Fibroblast of skin of left biceps (primary cell): Measurements from ENCODE around the gene MAP3K4.
A peak's percentile ranks its signal among the peaks of the same experiment; 100 is the strongest.

Source experiments
- DNase-seq, 2 experiments: peaks; one replicate each; pipeline ENCODE4 v3.0.0-alpha.2; 2013; ENCODE audit warnings: low read depth in 2 of 2

MAP3K4 gene

DNA sequence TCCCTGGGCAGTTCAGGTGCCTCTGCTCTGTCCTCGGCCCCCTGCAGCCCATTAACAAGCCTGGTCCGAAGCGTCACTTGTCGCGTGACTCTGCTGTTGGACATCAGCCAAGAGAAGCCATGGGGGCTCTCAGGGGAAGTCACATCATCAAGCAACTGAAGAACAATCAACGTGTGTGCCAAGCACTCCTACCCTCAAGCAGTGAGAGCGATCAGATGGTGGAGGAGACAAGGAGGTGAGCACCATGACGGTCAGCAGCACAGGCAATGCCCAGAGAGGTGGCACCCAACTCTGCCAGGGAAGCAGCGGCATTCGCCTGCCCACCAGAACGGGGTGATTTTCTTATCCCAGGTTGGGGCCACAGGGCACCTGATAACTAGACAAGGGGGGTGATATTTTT lies 149.6 kb downstream of the MAP3K4 start:
- DNase-seq = no peak

DNA sequence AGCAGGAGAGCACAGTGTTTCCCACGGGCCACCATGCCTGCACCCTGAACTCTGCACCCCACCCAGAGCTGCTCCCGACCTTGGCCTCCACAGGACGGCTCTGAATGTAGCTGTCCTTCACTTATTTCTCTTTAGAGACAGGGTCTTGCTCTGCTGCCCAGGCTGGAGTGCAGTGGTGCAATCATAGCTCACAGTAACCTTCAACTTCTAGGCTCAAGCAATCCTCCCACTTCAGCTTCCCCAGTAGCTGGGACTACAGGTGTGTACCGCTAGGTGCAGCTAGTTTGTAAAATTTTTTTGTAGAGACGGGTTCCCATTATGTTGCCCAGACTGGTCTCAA lies 151.4 kb downstream of the MAP3K4 start:
- no peak for DNase-seq

DNA sequence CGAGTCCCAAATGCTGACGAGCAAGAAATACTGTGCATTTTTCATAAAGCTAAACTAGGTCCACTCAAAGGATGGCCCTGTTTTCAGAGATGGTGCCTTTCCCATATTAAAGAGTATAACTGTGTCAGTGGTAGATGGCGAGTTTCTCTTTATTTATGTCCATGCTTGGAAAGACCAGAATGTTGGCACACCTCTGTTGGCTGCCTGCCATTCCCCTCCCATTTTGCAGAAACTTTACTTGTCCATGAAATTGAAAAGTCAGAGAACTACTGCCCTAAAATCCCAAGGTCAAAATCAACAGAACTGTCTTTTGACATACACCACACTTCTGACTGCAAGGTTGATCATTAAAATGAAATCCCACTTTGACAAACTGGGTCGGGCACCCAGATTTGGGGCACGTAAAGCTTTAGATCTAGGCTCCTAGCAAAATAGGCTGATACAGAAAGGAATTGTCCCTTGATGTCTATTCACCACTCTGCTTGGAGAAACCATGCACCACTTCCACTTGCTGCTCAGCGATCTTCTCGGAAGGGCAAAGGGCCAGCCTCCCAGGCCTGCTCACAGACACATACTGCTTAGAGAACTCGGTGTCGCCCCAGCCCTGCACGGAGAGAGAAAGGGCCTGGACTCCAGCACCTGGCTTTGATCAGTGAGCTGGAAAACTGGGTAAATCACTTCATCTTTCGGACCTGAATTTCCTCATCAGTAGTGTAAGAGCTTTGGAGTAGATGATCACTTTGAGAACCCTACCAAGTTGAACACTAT lies 152.3 kb downstream of the MAP3K4 start:
- DNase-seq = no peak

DNA sequence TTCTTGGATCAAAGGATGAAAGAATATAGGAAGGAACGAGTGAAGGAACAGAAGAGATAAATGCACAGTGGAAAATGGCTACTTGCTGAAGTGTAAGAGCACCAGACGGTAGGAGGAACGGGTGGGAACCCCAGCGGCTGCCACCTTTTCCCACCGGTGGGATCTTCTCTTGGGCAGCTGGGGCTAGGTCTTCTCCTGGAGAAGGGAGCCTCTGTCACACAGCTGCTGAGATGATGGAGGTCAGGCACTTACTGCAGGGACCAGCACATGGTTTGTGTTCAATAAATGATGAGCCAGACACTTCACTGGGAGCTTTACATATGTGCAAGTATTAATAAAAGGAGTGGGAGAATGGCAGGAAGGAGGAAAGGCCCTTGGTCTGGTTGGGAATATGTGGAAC lies 158.6 kb downstream of the MAP3K4 start:
- no peak for DNase-seq

DNA sequence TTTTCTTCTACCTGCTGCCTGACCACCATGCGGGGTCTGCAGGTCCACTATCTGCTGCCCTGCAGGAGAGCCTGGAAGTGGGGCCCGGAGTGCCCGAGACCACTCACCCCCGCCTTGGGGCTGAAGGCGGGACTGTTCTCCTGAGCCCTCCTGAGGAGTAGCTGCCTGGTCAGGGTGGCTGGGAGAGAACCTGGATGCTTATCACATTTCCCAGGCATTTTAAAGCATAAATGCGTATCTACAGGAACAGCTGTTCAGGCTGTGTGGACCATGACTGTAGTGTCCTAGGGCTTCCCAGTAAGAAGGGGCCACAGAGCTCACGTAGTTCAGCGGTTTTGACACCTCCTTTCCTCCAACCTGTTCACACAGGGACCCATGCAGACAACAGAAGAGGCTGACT lies 159.0 kb downstream of the MAP3K4 start:
- DNase-seq = no peak

DNA sequence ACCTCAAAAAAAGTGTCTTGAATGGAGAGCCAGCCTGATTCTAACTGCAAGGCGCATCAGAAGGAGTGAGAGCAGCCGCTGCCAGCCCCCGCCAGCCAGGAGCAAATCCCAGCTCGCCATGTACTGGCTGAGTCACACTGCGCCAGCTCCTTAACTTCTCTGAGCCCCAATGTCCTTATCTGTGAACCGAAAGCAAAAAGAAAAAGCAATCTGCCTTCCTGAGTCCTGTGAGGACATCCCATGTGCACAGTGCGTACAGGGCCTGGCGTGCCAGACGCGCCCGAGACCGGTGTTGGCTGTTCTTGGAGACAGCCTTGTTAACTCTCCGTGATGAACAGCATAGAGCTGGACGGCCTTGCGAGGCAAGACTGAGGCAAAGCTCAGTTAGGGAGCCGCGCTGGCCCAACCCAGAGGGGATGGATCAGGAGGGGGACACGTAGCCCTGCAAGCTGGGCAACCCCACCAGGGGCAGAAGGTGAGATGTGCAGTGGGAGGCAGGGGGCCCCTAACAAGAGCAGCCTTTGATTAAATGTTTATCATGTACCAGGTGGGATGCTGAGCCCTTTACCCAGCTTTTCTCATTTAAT lies 159.6 kb downstream of the MAP3K4 start:
- DNase-seq = no peak

DNA sequence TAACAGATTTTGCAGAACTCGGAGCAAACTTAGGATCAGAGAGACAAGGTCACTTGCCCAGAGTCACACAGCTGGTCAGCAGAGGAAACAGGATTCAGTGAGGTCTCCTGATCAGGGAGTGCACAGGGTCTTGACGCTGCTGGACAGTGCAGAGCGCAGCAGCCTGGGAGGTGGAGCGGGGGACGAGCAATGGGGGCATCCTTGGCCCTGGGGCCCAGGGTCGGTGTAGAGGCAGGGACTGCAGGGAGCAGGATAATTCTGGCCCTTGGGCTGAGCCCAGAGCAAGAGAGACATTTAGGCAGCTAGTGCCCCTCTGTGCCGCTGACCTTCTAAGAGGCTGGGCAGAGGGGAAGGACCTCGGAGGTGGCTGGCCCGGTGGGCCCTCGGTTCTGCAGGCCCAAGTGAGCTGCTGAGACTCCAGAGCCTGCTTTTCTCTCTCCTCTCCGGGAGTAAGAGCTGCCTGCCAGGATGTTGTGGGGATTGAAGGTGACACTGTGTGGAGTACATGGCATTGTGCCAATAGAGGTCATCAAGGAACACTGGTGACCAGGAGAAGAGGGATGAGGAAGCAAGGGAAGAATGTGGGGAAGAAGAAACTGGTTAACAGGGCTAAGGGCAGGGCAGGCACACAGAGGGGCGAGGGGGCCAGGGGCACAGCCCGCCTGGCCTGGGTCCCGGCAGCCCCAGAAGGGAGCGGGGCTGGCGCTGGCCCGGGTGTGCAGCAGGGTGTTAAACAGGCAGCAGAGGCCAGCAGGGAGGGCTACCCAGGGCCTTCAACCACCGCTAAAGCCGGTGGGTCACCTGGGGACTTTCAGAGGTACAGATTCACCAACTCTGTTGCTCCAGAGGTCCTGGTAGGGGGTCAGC lies 160.3 kb downstream of the MAP3K4 start:
- DNase-seq = no peak

DNA sequence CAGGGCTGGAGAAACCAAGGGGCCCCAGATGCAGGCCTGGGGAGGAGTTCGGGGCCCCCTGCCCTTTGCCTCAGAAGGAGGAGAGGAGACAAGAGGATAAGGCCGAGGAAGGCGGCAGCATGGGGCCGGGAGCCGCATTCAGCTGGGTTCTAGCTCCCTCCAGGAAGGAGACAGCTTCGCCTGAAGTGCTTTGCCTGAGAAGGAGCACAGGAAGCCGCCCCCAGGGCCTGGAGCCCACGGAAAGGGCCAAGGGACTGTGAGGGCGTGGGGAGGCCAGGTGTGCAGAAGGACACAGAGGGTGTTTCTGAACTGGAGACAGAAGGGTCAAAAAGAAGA lies 160.9 kb downstream of the MAP3K4 start:
- no peak for DNase-seq

DNA sequence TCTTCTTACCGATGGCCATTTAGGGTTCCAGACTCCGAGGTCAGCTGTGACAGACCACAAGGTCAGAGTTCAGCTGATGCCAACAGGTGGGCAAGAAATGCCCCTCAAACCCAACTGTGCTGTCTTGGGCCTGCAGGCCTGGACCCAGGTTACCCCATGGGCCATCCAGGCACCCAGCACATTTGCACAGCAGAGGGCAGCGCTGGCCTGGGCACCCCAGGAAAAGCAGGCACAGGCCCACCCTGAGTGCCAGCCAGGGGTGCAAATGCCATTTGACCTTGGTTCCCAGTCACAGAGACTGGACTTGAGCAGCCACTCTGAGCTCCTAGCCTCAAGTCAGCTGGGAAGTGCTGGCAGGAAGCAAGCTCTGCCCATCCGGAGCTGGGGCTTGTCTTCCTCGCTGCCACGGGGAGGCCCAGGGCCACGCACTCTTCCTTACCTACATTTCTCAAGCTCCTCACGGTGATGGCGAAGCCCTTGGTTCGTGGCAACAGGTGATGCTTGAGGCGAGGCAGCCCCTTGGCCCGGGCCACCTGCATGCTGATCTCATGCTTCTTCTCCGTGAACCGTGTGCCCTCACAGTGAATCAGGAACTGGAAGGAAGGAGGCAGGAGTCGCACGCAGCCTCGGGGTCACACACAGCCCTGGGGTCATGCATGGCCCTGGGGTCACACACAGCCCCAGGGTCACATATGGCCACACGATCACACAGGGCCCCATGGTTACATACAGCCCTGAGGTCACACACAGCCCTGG lies 161.5 kb downstream of the MAP3K4 start:
- DNase-seq = no peak

DNA sequence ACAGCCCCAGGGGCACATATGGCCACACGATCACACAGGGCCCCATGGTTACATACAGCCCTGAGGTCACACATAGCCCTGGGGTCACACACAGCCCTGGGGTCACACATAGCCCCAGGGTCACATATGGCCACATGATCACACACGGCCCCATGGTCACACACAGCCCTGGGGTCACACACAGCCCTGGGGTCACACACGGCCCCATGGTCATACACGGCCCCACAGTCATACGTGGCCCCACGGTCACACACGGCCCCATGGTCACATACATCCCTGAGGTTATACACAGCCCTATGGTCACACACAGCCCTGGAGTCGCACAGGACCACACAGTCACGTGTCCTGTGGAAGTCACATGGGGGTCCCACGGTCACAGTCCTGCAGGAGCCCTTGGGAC lies 162.2 kb downstream of the MAP3K4 start:
- DNase-seq = no peak

DNA sequence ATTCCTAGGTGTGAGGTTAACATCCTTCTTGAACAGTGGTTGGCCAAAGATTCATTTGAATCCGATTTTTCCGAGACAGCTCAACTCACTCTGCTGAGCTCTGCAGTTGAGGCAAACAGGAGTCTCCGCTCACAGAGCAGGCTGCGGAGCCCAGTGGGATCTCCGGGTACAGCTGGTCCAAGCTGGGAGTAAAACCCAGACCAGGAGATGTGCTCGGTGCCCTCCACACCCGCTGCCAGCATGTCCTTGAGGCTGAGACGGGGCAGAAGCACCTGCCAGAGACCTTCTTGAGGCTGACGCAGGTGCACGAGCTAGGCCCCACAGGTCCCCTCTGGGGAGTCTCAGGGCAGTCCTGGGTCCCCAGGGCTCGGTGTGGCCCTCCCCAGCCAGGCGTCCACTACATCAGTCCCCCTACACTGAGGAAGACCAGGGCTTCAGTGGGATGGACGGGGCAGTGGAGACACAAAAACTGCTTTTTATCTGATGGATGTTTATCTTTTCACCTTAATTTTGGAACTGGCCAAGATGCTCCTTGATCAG lies 163.3 kb downstream of the MAP3K4 start:
- no peak for DNase-seq

DNA sequence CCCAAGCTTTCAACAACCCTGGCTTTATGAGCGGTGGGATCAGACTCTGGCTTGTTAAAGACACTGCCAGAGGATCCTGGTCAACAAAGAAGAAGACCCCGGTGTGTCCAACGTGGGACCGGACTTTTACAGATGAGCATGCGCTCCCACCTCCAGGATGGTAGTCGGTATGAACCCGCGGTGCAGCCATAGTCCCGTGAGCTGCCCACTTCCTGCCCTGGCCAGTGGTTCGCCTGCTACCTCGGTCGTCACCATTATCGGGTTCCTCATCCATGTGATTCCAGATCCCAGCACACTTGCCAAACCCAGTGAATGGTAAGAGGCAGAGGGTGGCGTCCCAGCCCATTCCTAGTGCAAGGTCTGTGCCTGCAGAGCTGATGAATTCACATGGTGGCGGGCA lies 169.6 kb downstream of the MAP3K4 start:
- no peak for DNase-seq

DNA sequence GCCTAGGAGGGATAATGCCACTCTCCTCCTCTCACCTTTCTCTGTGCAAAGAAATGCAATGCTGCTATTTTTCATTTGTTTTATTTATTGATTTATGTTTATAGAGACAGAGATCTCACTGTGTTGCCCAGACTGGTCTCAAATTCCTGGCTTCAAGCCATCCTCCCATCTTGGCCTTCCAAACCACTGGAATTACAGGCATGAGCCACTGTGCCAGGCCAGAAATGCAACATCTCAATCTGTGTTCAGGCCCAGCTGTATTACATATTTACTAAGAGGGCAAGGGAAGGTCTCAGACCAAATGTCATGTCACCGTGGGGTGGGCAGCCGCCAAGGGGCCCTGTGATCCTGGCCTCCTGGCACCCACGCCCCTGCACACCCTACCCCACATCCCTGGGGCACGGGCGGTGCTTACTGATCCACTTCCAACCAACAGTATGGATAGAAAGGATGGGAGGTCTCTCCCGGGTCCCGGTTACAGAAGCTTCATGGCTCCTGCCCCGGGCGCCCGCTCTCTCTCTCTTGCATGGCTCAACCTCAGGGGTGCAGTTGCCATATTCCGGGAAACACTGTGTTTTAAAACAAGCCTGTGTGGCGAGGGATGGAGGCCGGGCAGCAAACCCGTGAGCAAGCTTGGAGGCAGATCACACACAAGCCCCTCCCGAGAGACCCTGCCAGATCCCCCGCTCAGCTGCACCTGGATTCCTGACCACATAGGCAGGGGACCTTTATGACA lies 170.5 kb downstream of the MAP3K4 start:
- DNase-seq = peak in 1 of 2 experiments; percentile 26

DNA sequence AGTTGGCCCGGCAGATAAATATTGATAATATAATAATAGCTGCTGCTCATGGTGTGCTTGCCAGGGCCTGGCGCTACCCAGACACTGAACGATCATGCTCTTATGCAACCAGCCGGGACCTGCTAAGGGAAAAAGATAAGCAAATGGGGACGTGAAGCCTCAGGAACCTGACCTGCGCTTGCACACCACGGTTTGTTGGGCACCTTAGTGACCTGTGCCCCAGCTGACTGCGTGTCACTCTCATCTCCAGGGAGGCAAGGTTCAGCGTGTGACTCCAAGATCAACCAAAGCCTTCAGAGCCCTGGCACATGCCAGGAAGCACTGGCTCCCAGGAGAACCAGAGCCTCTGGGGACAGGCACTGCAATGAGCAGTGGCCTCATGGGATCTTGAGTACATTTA lies 171.2 kb downstream of the MAP3K4 start:
- no peak for DNase-seq

DNA sequence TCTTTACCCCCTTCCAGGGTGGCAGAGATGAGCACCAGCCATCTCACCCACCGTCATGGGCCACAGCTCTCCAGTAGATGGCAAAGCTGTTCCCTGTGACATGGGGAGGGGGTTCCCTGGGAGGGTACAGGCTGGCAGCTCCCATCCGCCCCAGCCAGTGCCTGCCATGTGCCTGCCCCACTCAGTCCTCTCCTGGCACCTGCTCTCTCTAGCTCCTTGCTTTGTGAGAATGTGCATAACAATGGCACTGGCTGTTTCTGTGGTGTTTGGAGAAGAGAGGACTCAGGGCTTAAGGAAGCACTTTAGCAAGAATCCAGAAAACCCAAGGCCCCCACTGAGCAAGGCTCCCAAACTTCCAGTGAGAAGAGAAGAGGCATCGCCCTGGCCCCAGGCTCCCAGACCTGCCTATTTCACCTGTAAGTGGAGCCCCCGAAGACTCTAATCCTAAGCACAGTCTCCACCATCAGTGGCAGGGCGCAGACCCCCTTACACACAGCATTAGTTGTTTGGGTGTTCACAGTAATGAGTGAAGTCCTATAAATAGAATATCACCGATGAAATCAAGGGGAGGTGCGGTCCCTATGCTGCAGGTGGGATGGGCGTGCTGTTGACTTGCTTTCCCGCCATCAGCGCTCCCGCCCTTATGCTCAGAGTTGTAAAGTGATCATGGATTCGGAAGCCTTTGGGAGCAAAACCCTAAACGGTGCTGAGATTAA lies 172.1 kb downstream of the MAP3K4 start:
- no peak for DNase-seq

DNA sequence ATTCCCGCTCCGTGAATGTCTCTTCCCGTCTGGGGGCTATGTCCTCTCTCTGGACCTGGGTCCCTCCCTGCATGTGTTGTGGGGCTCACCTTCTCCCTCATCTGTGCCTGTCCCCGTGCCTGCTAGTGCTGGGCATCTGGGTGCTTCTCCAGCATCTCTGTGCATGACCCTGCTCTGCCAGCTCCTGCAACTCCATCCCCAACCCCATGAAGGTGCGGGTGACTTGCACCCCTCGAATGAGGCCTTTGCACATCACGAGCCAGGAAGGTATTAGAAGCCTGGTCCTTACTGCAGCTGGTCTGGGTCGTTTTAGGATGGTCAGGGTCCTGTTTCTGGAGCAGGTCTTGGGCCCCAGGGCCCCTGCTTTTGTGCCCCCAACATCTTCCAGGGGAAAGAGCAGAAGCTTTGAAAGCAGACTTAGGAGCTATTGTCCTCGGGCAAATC lies 172.6 kb downstream of the MAP3K4 start:
- DNase-seq = no peak

DNA sequence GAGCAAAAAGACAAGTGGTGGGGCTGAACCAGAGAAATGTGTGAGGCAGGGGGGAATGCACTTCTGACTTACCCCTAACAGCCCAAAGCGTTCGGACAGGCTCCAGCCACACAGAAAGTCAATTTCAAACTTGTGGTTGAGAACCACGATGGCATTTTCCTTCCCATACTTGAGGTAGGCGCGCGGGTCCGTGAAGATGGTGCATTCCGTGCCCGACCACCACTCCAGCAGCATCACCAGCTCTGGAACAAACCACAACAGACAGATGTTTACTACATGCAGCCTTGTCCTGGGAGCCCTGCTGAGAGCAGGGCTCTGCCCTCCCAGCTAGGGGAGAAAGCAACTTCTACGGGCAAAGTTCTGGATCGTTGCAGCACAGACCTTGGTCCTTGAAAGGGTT lies 174.6 kb downstream of the MAP3K4 start:
- DNase-seq = no peak

DNA sequence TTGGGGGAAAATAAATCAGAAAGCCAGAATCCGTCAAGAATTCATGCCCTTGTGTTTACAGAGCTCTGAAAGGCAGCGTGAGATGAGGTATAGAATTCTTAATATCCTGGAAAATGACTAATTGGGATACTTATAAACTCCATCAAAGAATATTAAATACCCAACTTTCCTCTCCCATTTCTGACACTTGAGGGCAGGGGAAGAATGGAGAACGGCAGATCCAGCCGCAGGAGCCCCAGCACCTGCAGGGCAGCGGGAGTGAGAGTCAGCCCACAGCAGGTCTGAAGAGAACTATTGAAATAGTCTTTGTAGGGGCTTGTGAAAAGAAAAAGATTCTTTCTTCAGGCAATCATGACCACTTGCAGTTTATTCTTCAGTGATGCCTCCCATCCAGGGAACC lies 175.1 kb downstream of the MAP3K4 start:
- DNase-seq = no peak
